GM19238 (cell line): ENCODE measurements around the gene UNK.
"Not testable (repeated sequence)": the region's sequence is repeated elsewhere in the genome, so short reads cannot be mapped to it uniquely, and the experiment has no call there.

Experiments
- DNase-seq: peaks from one replicate; pipeline ENCODE4 v3.0.0; 2011; ENCODE audit warnings: low spot score; ENCODE audit not compliant: insufficient read length

UNK gene

DNA sequence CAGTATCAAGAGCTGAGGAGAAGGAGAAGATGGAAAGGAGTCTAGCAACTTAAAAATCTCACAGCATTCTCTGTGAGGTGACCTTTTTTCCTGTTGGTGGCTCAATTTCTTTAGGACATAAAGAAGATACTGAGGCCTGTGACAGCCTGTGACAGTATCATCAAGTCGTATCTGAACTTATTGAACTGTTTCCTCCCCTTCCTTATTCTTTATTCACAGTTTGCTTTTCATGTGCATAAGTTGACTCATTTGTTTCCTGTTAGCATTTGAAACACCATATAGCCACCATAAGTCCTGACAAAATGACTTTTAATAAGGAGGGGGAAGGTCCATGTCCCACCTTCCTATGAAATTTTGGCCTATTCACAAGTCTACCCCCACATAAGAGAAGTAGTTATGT is 8.9 kb downstream of the UNK start:
- no peak for DNase-seq

DNA sequence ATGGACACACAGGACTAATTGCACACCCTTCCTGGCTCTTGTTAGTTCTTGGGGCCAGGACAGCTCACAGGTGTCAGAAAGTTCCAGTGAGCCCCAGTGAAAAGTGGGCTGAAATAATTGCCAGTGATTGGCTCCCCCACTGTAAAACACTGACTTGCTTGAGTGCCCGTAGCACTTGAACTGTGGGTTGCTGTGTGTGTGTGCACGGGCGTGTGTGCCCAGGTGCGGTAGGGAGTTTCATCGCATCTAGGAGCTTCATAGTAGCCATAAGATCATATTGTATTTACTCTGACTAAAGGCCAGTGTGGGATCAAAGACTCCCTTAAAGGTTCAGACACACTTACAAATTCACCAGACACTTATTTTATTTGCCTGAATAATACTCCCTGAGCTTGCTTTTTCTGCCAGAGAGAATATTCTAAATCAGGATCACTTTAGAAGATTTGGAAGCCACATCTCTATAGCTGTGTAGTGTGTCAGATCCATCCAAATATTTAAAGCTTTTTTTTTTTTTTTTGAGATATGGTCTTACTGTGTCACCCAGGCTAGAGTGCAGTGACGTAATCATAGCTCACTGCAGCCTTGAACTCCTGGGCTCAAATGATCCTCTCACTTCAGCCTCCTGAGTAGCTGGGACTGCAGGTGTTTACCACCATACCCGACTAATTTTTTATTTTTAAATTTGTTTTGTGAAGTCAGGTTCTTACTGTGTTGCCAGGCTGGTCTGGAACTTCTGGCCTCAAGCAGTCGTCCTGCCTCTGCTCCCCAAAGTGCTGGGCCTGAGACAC is 11.4 kb downstream of the UNK start:
- DNase-seq: no peak

- no peak for DNase-seq
These were observed 14.8 kb downstream of the UNK start for GRCh38 chr17:75799402-75799801.

DNA sequence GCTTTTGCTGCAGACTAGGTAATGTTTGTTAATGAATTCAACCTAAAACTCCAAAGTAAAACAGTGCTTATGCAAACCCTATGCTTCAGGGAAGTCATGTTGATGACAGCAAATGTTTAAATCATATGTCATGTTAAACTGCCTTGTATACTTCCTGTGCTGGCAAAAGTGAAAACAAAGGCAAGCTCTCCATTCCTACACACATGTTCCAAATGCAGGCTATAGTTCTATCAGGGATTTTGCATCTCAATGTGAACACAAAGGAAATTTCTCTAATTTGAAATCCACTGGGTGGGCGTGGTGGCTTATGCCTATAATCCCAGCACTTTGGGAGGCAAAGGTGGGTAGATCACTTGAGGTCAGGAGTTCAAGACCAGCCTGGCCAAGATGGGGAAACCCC is 19.3 kb downstream of the UNK start:
- DNase-seq: no peak

DNA sequence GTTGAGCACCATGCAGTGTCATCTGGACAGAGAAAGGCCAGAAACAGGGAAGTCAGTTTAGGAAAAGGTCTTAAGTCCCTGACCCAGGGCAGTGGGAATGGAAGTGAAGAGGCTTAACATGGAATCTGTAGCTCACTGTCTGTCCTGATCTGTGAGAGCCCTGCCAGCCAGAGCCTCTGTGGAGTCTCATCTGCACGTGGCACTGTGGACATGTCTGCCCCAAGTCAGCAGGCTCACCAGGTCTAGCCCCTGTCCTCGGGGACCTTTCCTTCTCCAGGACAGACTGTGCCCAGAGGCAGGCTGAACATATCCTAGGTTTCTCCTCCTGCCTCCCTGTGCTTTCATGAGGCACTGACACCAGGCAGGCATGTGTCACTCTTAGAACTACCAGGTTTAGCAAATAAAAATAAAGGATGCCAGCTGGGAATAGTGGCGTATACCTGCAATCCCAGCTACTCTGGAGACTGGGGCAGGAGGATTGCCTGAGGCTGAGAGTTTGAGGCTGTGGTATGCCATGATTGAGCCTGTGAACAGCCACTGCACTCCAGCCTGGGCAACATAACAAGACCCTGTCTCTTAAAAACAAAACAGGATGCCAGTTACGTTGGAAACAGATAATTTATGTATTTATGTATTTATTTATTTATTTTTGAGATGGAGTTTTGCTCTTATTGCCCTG is 22.4 kb downstream of the UNK start:
- no peak for DNase-seq

GRCh38 chr17:75807861-75808260 is 23.3 kb downstream of the UNK start:
- no peak for DNase-seq

DNA sequence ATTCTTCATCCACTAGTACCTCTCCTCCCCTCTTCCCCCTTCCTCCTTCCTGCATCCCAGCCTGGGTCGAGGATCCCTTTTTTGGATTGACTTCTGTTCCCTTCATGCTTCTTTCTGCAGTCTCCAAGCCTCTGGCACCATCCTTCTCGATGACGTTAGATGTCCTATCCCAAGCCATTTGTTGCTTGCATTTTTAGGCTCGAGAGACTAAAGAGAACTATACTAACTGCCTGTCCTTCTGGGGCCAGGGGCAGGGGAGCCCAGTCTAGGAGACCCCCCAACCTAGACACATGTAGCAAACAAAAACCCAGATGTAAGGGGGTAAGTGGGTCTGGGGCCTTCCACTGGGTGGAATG is 23.9 kb downstream of the UNK start:
- DNase-seq: no peak

- DNase-seq: no peak
These were observed 24.5 kb downstream of the UNK start for GRCh38 chr17:75808905-75809621.

DNA sequence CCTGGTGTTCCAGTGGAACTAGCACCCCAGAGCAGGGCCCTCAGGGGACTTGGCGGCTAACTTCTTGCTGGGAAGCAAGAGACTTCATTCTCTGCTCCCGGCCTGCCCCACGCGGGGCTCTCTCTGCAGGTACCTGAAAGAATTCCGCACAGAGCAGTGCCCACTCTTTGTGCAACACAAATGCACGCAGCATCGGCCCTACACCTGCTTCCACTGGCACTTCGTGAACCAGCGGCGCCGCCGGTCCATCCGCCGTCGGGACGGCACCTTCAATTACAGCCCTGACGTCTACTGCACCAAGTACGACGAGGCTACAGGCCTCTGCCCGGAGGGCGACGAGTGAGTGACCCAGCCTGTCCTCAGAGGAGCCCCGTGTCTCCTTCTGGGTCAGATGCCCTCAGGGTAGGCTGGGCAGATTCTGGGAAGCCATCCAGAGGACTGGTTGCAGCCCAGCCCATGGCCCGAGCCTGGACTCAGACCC is 25.1 kb downstream of the UNK start:
- no peak for DNase-seq

DNA sequence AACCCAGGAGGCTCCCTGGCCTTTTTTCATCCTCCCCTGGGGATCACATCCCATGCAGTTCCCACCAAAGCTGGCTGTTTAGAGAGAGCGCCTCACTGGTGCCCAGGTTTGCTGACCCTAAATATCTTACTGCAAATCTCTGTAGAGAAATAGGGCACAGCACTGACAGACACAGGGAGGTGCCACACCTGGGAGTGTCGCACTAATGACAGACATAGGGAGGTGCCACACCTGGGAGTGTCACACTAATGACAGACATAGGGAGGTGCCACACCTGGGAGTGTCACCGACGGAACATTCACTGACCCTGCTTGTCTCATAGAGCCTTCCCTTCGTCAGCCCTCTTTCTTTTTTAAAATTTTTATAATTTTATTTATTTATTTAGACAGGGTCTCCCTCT is 25.6 kb downstream of the UNK start:
- DNase-seq: no peak

DNA sequence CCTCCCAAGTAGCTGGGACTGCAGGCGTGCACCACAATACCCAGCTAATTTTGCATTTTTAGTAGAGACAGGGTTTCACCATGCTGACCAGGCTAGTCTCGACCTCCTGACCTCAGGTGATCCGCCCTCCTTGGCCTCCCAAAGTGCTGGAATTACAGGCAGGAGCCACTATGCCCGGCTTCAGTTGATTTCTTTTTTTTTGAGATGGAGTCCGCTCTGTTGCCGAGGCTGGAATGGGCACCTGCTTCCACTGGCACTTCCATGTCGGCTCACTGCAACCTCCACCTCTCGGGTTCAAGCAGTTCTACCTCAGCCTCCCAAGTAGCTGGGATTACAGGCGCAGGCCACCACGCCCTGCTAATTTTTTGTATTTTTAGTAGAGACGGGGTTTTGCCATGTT is 26.1 kb downstream of the UNK start:
- DNase-seq: not testable (repeated sequence)

GRCh38 chr17:75811174-75811573 is 26.6 kb downstream of the UNK start:
- DNase-seq: no peak

GRCh38 chr17:75812096-75813013 is 27.7 kb downstream of the UNK start:
- no peak for DNase-seq

GRCh38 chr17:75813081-75814020 is 28.7 kb downstream of the UNK start:
- no peak for DNase-seq

- DNase-seq: no peak
These were observed 29.4 kb downstream of the UNK start for GRCh38 chr17:75814021-75814395.

DNA sequence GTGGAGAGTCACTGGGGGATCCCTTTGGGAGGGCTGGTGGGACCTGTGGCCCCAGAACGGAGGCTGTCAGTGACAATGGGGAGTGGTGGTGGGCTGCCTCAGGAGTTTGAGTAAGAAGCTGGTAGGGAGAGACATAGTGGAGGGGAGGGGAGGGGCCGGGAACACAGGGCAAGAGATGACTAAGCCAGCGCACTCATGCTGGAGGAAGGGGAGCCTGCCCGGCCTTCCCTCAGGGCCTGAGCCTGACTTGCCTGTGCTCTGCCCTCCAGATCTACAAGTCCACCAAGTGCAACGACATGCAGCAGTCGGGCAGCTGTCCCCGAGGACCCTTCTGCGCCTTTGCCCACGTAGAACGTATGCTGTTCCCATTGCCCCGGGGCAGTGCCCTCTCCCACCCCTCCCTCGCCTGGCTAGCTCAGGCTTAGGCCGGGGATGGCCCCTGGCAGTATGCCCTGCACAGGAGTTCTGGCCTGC is 30.3 kb downstream of the UNK start:
- DNase-seq: no peak

- DNase-seq: no peak
These were observed 30.8 kb downstream of the UNK start for GRCh38 chr17:75815399-75815798.

DNA sequence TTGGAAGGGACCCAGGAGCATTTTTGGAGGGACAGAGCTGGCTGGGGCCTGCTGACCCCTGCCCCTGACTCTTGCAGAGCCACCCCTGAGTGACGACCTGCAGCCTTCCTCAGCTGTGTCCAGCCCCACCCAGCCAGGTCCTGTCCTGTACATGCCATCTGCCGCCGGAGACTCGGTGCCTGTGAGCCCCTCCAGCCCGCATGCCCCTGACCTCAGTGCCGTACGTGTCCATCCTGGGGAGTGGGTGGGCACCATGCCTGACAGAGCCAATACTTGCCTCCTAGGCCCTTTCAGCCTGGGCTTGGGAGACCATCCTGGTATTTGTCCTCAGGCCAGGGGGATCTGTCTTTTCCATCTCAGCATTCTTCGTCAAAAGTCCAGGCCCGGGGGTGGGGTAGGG is 32.1 kb downstream of the UNK start:
- DNase-seq: no peak

- DNase-seq: no peak
These were observed 33.0 kb downstream of the UNK start for GRCh38 chr17:75817571-75817970.

DNA sequence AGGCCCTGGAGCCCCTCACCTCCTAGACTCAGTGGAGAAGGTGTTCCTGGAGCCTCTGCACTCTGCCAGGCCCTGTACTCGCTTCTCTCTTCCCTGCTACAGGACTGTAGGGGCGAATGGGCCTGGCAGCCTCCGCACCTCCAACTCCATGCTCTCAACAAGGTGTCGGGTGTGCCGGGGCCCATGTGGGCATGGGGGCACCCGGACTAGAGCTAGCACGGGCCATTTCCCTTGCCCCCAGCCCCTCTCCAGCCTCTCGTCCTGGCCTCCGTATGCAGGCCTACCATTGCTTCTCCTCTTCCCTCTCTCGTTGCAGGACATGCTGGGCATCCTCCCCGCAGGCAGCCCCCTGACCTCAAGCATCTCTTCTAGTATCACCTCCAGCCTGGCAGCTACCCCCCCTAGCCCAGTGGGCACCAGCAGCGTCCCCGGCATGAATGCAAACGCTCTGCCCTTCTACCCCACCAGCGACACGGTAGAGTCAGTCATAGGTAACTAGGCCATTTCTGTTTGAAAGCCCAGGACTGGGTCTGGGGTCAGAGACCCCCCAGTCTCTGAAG is 33.8 kb downstream of the UNK start:
- no peak for DNase-seq
